ENCODE measurements around the gene DEAF1. TPM values are rescaled to one million over a fixed set of nuclear protein-coding genes. Genes with fewer than 3 reads are reported as not detected.

The DEAF1 gene
- total and polyA plus RNA-seq, 2 experiments from 2014 or later, result 42.6 to 47.8 TPM

GRCh38 chr11:614021-614622 is 80.9 kb downstream of the DEAF1 start:
- Mint-ChIP-seq H3K36me3 (ENCODE audit: low read depth) (peaks cover 22% of the 10 kb centered on the region), H3K9me3 (no peaks in the 10 kb centered on the region), H3K4me1 (peaks cover 5% of the 10 kb centered on the region), H3K4me3 (peak overlapping the region; percentile 49; the same call in 2 of the 3 replicates), H3K27ac (no peak overlapping the region), H3K27me3 (ENCODE audit: insufficient read depth, low read depth, poor library complexity) (peaks cover 10% of the 10 kb centered on the region)
- no peak overlapping the region for H2AFZ ChIP-seq
- no peak for TF ChIP-seq JUNB (IDR thresholded peaks at IDR 0.05; ENCODE audit: unreplicated experiment)
- TF ChIP-seq REST (IDR thresholded peaks at IDR 0.05; ENCODE audit: unreplicated experiment), result no peak
- no peak for TF ChIP-seq EZH2 (IDR thresholded peaks at IDR 0.05; ENCODE audit: low read depth, unreplicated experiment)
- no peak for TF ChIP-seq ZNF331 (CRISPR knock-in tag; IDR thresholded peaks at IDR 0.05; ENCODE audit: low read depth)
- TF ChIP-seq CREB1 (CRISPR knock-in tag; IDR thresholded peaks at IDR 0.05; ENCODE audit: low read depth), result no peak
- no peak for TF ChIP-seq ZNF114 (CRISPR knock-in tag; IDR thresholded peaks at IDR 0.05)
- ATAC-seq, result no peak
- H4K20me1 ChIP-seq (replicated peaks; ENCODE audit: insufficient read depth), result peaks cover 18% of the 10 kb centered on the region; the same call in 1 of the 2 replicates
- no peaks in the 10 kb centered on the region for H3K9me2 ChIP-seq (ENCODE audit: insufficient read depth)
- peaks cover 11% of the 10 kb centered on the region; the same call in 1 of the 2 replicates for H3K4me1 ChIP-seq (ENCODE audit: insufficient read depth)
- 0 out of 2 replicates have a peak overlapping the region, but pooled peaks have one; percentile 40 for H3K4me3 ChIP-seq
- H3K4me2 ChIP-seq, result peak overlapping the region; percentile 72; the same call in 1 of the 2 replicates
- no peaks in the 10 kb centered on the region for H3K27me3 ChIP-seq (ENCODE audit: insufficient read depth)
- H3K79me2 ChIP-seq (replicated peaks; ENCODE audit: insufficient read depth), result no peaks in the 10 kb centered on the region
- H3K27ac ChIP-seq (ENCODE audit: low read depth), result no peak overlapping the region
- H3K36me3 ChIP-seq (ENCODE audit: insufficient read depth), result no peaks in the 10 kb centered on the region
- H3F3A ChIP-seq (replicated peaks; ENCODE audit: low read depth), result peaks cover 36% of the 10 kb centered on the region
- DNase-seq (ENCODE audit: low spot score), result no peak

GRCh38 chr11:613369-613968 is 81.6 kb downstream of the DEAF1 start:
- H3K79me2 ChIP-seq (replicated peaks; ENCODE audit: insufficient read depth), result no peaks in the 10 kb centered on the region
- peaks cover 18% of the 10 kb centered on the region; the same call in 1 of the 2 replicates for H4K20me1 ChIP-seq (replicated peaks; ENCODE audit: insufficient read depth)
- Mint-ChIP-seq H3K4me1 (peaks cover 5% of the 10 kb centered on the region), H3K27me3 (ENCODE audit: insufficient read depth, low read depth, poor library complexity) (peaks cover 11% of the 10 kb centered on the region), H3K4me3 (no peak overlapping the region), H3K9me3 (no peaks in the 10 kb centered on the region), H3K36me3 (ENCODE audit: low read depth) (peaks cover 26% of the 10 kb centered on the region), H3K27ac (no peak overlapping the region)
- H3K4me2 ChIP-seq, result peak overlapping the region; percentile 72; the same call in 1 of the 2 replicates
- peaks cover 11% of the 10 kb centered on the region; the same call in 1 of the 2 replicates for H3K4me1 ChIP-seq (ENCODE audit: insufficient read depth)
- no peaks in the 10 kb centered on the region for H3K27me3 ChIP-seq (ENCODE audit: insufficient read depth)
- 0 out of 2 replicates have a peak overlapping the region, but pooled peaks have one; percentile 40 for H3K4me3 ChIP-seq
- ATAC-seq (peak; percentile 33), DNase-seq (ENCODE audit: low spot score) (peak; percentile 89)
- H3K9me2 ChIP-seq (ENCODE audit: insufficient read depth), result no peaks in the 10 kb centered on the region
- TF ChIP-seq EZH2 (IDR thresholded peaks at IDR 0.05; ENCODE audit: low read depth, unreplicated experiment) (no peak), ZNF462 (CRISPR knock-in tag; IDR thresholded peaks at IDR 0.05) (no peak)
- H3K27ac ChIP-seq (ENCODE audit: low read depth), result no peak overlapping the region
- H2AFZ ChIP-seq, result no peak overlapping the region
- H3F3A ChIP-seq (replicated peaks; ENCODE audit: low read depth), result peaks cover 36% of the 10 kb centered on the region
- H3K36me3 ChIP-seq (ENCODE audit: insufficient read depth), result no peaks in the 10 kb centered on the region

Data from GM23338 (cell line).